HepG2 (cell line): ENCODE results near the gene MYO19. TPM values are rescaled to one million over a fixed set of nuclear protein-coding genes. Genes with fewer than 3 reads are reported as not detected.

ENCODE experiments used
- ATF7 ChIP-seq, 2 experiments: fragments of 450-650 bp in 1 of 2; sonication (generic) in 1 of 2; formaldehyde crosslinking in 1 of 2; IDR thresholded peaks; 2 replicates each; pipeline versions ENCODE4 v1.4.0 to v1.6.1; 2016 to 2020; ENCODE audit warnings: antibody characterized with exemption in 1 of 2, mild to moderate bottlenecking in 1 of 2, missing genetic modification reagents in 1 of 2
- HOXA3 ChIP-seq: sonication (generic); formaldehyde crosslinking; IDR thresholded peaks from 2 replicates; pipeline ENCODE4 v1.5.0; 2020; ENCODE audit warnings: missing genetic modification reagents
- MBNL3 ChIP-seq: fragments of 250-450 bp; sonication (Bioruptor Pico); conservative IDR thresholded peaks from 2 replicates; pipeline ENCODE4 v1.8.0; 2022; ENCODE audit warnings: mild to moderate bottlenecking, inconsistent platforms
- PTBP1 ChIP-seq: fragments of 200-400 bp; formaldehyde crosslinking; IDR thresholded peaks from 2 replicates; pipeline ENCODE4 v1.6.1; 2018; ENCODE audit warnings: low read length, low read depth; ENCODE audit not compliant: poor library complexity, severe bottlenecking
- SMAD9 ChIP-seq: sonication (generic); formaldehyde crosslinking; IDR thresholded peaks from 2 replicates; pipeline ENCODE4 v1.5.1; 2020; ENCODE audit warnings: mild to moderate bottlenecking, missing genetic modification reagents
- SMARCE1 ChIP-seq: fragments of 450-650 bp; IDR thresholded peaks from 2 replicates; pipeline ENCODE4 v1.6.1; 2017; ENCODE audit warnings: borderline replicate concordance
- SOX13 ChIP-seq, 3 experiments: fragments of 450-650 bp in 1 of 3; sonication (generic) in 1 of 3; formaldehyde crosslinking in 1 of 3; IDR thresholded peaks in 2 of 3; conservative IDR thresholded peaks in 1 of 3; 2 replicates each; pipeline versions ENCODE4 v1.5.0 to v1.6.1; 2016 to 2020; ENCODE audit warnings: antibody characterized with exemption in 1 of 3, mild to moderate bottlenecking in 1 of 3, missing compliant biosample characterization in 1 of 3, missing genetic modification reagents in 1 of 3, moderate library complexity in 1 of 3
- SP140L ChIP-seq: sonication (generic); formaldehyde crosslinking; IDR thresholded peaks from 2 replicates; pipeline ENCODE4 v1.4.0; 2020; ENCODE audit warnings: missing genetic modification reagents, borderline replicate concordance
- ZNF282 ChIP-seq: fragments of 450-650 bp; IDR thresholded peaks from 2 replicates; pipeline ENCODE4 v1.6.1; 2018; ENCODE audit not compliant: partially characterized antibody
- ZNF670 ChIP-seq: sonication (generic); formaldehyde crosslinking; IDR thresholded peaks from 2 replicates; pipeline ENCODE4 v1.8.0; 2022; ENCODE audit warnings: mild to moderate bottlenecking, missing genetic modification reagents, borderline replicate concordance
- ZNF713 ChIP-seq: sonication (generic); formaldehyde crosslinking; IDR thresholded peaks from 2 replicates; pipeline ENCODE4 v1.4.0; 2020; ENCODE audit warnings: mild to moderate bottlenecking, missing genetic modification reagents
- ZNF891 ChIP-seq: sonication (generic); formaldehyde crosslinking; IDR thresholded peaks from 2 replicates; pipeline ENCODE4 v1.5.0; 2020; ENCODE audit warnings: mild to moderate bottlenecking, missing genetic modification reagents
- polyA plus RNA-seq, 8 experiments: library from polyadenylated mRNA; depleted of rRNA in 3 of 8; stranded (reverse) in 7 of 8; unstranded in 1 of 8; fragments of >200 nt; fragmentation: Illumina TruSeq in 4 of 8; extraction: Trizol in 4 of 8; gene quantifications; 2 replicates each; pipeline versions ENCODE4 v1.2.1 to v1.2.3, GENCODE V29; 2011 to 2016; ENCODE audit warnings: low read depth in 4 of 8, missing spikeins in 1 of 8, mixed read lengths in 1 of 8; ENCODE audit not compliant: insufficient read depth in 1 of 8
- total RNA-seq, 5 experiments: library from RNA; depleted of rRNA; stranded (reverse); fragments of >200 nt; fragmentation: Illumina TruSeq; extraction: Trizol; gene quantifications; 2 replicates each; pipeline ENCODE4 v1.2.3, GENCODE V29; 2016; ENCODE audit warnings: low read depth in 1 of 5
- TF ChIP-seq, protein P1 (sequence below): IDR thresholded peaks from 2 replicates; pipeline ENCODE4 v1.6.1; 2016; ENCODE audit warnings: mild to moderate bottlenecking
- TF ChIP-seq, protein P2 (sequence below): conservative IDR thresholded peaks from 2 replicates; pipeline ENCODE4 v1.6.1; 2018; ENCODE audit warnings: missing genetic modification reagents
- TF ChIP-seq, protein P3 (sequence below): sonication (generic); formaldehyde crosslinking; IDR thresholded peaks from 2 replicates; pipeline ENCODE4 v1.5.0; 2020; ENCODE audit warnings: missing genetic modification reagents
- TF ChIP-seq, protein P4 (sequence below): sonication (generic); formaldehyde crosslinking; IDR thresholded peaks from 2 replicates; pipeline ENCODE4 v1.8.1; 2023; ENCODE audit warnings: mild to moderate bottlenecking, moderate library complexity, missing genetic modification reagents
- TF ChIP-seq, protein P5 (sequence below): sonication (generic); formaldehyde crosslinking; IDR thresholded peaks from 2 replicates; pipeline ENCODE4 v1.5.0; 2020; ENCODE audit warnings: mild to moderate bottlenecking, low read depth, missing genetic modification reagents, borderline replicate concordance
- TF ChIP-seq, protein P6 (sequence below): IDR thresholded peaks from 2 replicates; pipeline ENCODE4 v1.6.1; 2016
- TF ChIP-seq, protein P7 (sequence below): sonication (generic); formaldehyde crosslinking; IDR thresholded peaks from 2 replicates; pipeline ENCODE4 v1.5.1; 2020; ENCODE audit warnings: mild to moderate bottlenecking, missing genetic modification reagents, borderline replicate concordance

MYO19 gene
- total and polyA plus RNA-seq, 2 of the 13 experiments (the other 11 are each of a cell fraction or from before 2014, with no cell fraction given): 75.7 to 82.3 TPM

DNA sequence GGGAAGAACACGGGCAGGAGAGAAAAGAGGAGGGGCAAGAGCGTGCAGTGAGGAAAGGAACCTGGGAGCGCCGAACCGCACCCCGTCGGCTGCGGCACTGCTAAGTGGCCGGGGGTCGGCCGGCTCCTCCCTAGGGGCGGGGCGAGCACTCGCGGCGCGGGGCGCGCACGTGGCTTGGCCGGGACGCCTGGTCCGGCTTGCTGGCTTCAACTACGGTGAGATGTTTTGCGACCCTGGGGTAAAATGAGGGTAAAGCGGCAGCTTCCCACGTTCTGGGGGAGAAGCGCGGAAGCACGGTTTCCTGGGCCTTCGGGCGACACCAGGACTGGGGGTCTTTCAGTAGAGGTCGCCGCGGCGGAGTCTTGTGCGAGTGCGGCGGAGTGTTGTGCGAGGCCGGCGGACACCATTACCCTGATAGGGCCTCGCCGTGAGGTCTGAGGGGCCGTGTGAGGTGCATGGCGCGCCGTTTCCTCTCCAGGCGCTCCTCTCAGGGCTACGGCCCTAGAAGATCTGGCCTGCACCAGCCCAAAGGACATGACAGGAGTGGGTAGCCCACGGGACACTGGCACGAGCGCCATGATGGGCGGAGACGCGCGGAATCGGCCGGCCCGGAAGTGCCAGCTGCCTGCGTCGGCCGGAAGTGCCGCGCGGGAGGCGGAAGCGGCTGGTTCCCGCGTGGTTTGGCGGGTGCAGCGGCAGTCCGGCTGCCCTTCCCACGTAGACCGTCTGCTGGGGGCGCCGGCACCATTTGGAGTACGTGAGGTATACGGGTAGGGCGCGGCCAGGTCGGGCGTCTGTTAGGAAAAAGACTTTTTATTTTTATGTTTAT, at the start of gene MYO19, which contains the start of gene PIGW (continued):
- TF ChIP-seq SP140L (CRISPR knock-in tag) (no peak), ZNF891 (CRISPR knock-in tag) (no peak), PTBP1 (peak; percentile 89), SOX13 (IDR thresholded peaks at IDR 0.05) (no peak), SOX13 (CRISPR knock-in tag; conservative IDR thresholded peaks at IDR 0.05 in 1 of 2, IDR thresholded peaks at IDR 0.05 in 1 of 2) (no peak; a peak in 1 of 4 replicates), ZNF282 (no peak), ZNF670 (CRISPR knock-in tag) (no peak), HOXA3 (CRISPR knock-in tag) (peak; percentile 86), ATF7 (IDR thresholded peaks at IDR 0.05) (no peak), ATF7 (CRISPR knock-in tag; IDR thresholded peaks at IDR 0.05) (no peak), ZNF713 (CRISPR knock-in tag) (no peak), SMARCE1 (no peak), SMAD9 (CRISPR knock-in tag) (no peak), MBNL3 (CRISPR knock-in tag) (no peak)
- TF ChIP-seq, protein P1, sequence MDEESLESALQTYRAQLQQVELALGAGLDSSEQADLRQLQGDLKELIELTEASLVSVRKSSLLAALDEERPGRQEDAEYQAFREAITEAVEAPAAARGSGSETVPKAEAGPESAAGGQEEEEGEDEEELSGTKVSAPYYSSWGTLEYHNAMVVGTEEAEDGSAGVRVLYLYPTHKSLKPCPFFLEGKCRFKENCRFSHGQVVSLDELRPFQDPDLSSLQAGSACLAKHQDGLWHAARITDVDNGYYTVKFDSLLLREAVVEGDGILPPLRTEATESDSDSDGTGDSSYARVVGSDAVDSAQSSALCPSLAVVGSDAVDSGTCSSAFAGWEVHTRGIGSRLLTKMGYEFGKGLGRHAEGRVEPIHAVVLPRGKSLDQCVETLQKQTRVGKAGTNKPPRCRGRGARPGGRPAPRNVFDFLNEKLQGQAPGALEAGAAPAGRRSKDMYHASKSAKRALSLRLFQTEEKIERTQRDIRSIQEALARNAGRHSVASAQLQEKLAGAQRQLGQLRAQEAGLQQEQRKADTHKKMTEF: peak; percentile 87; the same call in 1 of the 2 replicates
- TF ChIP-seq, protein P2, sequence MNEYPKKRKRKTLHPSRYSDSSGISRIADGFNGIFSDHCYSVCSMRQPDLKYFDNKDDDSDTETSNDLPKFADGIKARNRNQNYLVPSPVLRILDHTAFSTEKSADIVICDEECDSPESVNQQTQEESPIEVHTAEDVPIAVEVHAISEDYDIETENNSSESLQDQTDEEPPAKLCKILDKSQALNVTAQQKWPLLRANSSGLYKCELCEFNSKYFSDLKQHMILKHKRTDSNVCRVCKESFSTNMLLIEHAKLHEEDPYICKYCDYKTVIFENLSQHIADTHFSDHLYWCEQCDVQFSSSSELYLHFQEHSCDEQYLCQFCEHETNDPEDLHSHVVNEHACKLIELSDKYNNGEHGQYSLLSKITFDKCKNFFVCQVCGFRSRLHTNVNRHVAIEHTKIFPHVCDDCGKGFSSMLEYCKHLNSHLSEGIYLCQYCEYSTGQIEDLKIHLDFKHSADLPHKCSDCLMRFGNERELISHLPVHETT (CRISPR knock-in tag): no peak
- TF ChIP-seq, protein P3, sequence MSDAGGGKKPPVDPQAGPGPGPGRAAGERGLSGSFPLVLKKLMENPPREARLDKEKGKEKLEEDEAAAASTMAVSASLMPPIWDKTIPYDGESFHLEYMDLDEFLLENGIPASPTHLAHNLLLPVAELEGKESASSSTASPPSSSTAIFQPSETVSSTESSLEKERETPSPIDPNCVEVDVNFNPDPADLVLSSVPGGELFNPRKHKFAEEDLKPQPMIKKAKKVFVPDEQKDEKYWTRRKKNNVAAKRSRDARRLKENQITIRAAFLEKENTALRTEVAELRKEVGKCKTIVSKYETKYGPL (CRISPR knock-in tag): no peak; the same call in 1 of the 2 replicates
- TF ChIP-seq, protein P4, sequence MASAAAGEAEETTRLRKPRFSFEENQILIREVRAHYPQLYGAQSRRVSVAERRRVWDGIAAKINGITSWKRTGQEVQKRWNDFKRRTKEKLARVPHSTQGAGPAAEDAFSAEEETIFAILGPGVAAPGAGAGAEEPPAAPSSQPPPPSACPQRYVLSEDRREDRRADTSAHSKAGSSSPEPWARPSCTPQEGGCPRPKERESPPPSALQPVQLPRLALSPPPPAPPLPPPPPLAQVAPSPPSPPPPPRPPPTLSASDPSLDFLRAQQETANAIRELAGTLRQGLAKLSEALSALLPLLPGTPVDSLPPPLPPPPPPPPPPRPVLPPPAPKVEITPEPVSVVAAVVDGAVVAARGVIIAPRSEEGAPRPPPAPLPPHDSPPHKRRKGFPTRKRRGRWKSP: no peak; the same call in 1 of the 2 replicates
- TF ChIP-seq, protein P5, sequence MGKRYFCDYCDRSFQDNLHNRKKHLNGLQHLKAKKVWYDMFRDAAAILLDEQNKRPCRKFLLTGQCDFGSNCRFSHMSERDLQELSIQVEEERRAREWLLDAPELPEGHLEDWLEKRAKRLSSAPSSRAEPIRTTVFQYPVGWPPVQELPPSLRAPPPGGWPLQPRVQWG: no peak
- TF ChIP-seq, protein P6, sequence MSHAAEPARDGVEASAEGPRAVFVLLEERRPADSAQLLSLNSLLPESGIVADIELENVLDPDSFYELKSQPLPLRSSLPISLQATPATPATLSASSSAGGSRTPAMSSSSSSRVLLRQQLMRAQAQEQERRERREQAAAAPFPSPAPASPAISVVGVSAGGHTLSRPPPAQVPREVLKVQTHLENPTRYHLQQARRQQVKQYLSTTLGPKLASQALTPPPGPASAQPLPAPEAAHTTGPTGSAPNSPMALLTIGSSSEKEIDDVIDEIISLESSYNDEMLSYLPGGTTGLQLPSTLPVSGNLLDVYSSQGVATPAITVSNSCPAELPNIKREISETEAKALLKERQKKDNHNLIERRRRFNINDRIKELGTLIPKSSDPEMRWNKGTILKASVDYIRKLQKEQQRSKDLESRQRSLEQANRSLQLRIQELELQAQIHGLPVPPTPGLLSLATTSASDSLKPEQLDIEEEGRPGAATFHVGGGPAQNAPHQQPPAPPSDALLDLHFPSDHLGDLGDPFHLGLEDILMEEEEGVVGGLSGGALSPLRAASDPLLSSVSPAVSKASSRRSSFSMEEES (CRISPR knock-in tag): peak; percentile 67; the same call in 1 of the 2 replicates
- TF ChIP-seq, protein P7, sequence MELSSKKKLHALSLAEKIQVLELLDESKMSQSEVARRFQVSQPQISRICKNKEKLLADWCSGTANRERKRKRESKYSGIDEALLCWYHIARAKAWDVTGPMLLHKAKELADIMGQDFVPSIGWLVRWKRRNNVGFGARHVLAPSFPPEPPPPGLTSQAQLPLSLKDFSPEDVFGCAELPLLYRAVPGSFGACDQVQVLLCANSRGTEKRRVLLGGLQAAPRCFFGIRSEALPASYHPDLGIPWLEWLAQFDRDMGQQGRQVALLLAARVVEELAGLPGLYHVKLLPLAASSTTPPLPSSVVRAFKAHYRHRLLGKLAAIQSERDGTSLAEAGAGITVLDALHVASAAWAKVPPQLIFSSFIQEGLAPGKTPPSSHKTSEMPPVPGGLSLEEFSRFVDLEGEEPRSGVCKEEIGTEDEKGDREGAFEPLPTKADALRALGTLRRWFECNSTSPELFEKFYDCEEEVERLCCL: peak; percentile 39; the same call in 1 of the 2 replicates
